Right lobe of liver (tissue), 6 donors: Measurements from ENCODE around the gene CLDN14. TPM values are rescaled to one million over a fixed set of nuclear protein-coding genes. Genes with fewer than 3 reads are reported as not detected.

Source experiments
- ATAC-seq, 4 donors: fragments of 200-7000 bp; cut with Tn5 transposase; one replicate each; pipeline ENCODE4 v1.9.1; 2020; ENCODE audit warnings: mild to moderate bottlenecking in 4 of 4, moderate library complexity in 4 of 4
- DNase-seq, 3 donors: peaks; one replicate each; pipeline ENCODE4 v3.0.0-alpha.2; 2020
- H3K27ac ChIP-seq, 3 donors: fragments of 200-600 bp; one replicate each; pipeline ENCODE4 v1.8.0; 2022
- H3K27me3 ChIP-seq, 2 donors: fragments of 200-600 bp; one replicate each; pipeline ENCODE4 v1.8.0; 2022
- H3K36me3 ChIP-seq, 4 donors: fragments of 200-600 bp; sonication (generic) in 1 of 4; one replicate each; pipeline versions ENCODE4 v1.5.1 to v1.8.0; 2017 to 2022; ENCODE audit warnings: control low read depth in 1 of 4
- H3K4me1 ChIP-seq, 4 donors: fragments of 200-600 bp; sonication (generic) in 1 of 4; one replicate each; pipeline versions ENCODE4 v1.5.1 to v1.8.0; 2017 to 2022; ENCODE audit warnings: control low read depth in 1 of 4
- H3K4me3 ChIP-seq, 3 donors: fragments of 200-600 bp; one replicate each; pipeline ENCODE4 v1.8.0; 2022
- H3K9me3 ChIP-seq, 4 donors: fragments of 200-600 bp; sonication (generic) in 1 of 4; one replicate each; pipeline versions ENCODE4 v1.5.1 to v1.8.0; 2017 to 2022; ENCODE audit warnings: control low read depth in 1 of 4
- CTCF ChIP-seq, 4 donors: fragments of 200-600 bp in 3 of 4; fragments of 450-650 bp in 1 of 4; IDR thresholded peaks; one replicate each; pipeline versions ENCODE4 v1.5.1 to v1.8.0; 2016 to 2022; ENCODE audit warnings: antibody characterized with exemption in 4 of 4, mild to moderate bottlenecking in 2 of 4
- POLR2A ChIP-seq: fragments of 450-650 bp; IDR thresholded peaks from one replicate; pipeline ENCODE4 v1.6.1; 2017; ENCODE audit warnings: antibody characterized with exemption, mild to moderate bottlenecking
- WGBS: methylation state at CpG from one replicate; pipeline ENCODE4 v1.1.6; 2018; ENCODE audit warnings: low coverage, low lambda C conversion rate; ENCODE audit not compliant: insufficient coverage; ENCODE audit errors: missing lambda C conversion rate; 5-methylcytosine and 5-hydroxymethylcytosine counted together
- intact Hi-C, 2 donors: fragments of 100-400 bp; cut with DNase I; formaldehyde crosslinking; loops; one replicate each; pipeline versions ENCODE4 v1.11.2 to v1.14.1; 2022
- total RNA-seq, 6 experiments: library from RNA; depleted of rRNA in 2 of 6; stranded (reverse); fragments of >200 nt in 2 of 6; fragmentation: NEBNext Ultra II Directional in 3 of 6; extraction: Animal tissue kit (Norgen Biotek cat#: 25700) in 3 of 6; gene quantifications; one replicate each; pipeline versions ENCODE4 v1.1.0 to v1.2.4, GENCODE V29; 2016 to 2023
- donor health status: DM: no; HTN: yes; CAD: no.
- donor health status: DM: no; HTN: no; CAD: no.
- donor health status: DM: no; HTN: no; CAD: no.
- donor health status: DM: no; HTN: yes; CAD: no.
- donor health status: DM: no; HTN: yes; CAD: no.

Gene CLDN14
- total RNA-seq, 6 experiments from 2014 or later, result 9.3 to 16.7 (median 13.0) TPM

GRCh38 chr21:36489103-36489775, 9.3 kb upstream of the CLDN14 start:
- TF ChIP-seq POLR2A, result no peak
- TF ChIP-seq CTCF (IDR thresholded peaks at IDR 0.05), result no peak
- H3K9me3 ChIP-seq, result no peaks in the 10 kb centered on the region
- no peak overlapping the region for H3K4me3 ChIP-seq
- intact Hi-C loops, result no loop called here
- no peak overlapping the region for H3K27ac ChIP-seq
- peaks cover 0 to 16% (median 5%) of the 10 kb centered on the region in 4 donors for H3K4me1 ChIP-seq
- no peaks in the 10 kb centered on the region for H3K36me3 ChIP-seq
- DNase-seq (peak in 1 of 3 donors; percentile 32), ATAC-seq (peak in 2 of 4 donors; percentile 8 to 42)
- no peaks in the 10 kb centered on the region for H3K27me3 ChIP-seq
- WGBS, result 50% methylated on average over 2 of the region's 10 CpGs

GRCh38 chr21:36487641-36488307, 7.9 kb upstream of the CLDN14 start:
- Histone ChIP-seq H3K9me3 (no peaks in the 10 kb centered on the region), H3K4me3 (no peak overlapping the region), H3K27me3 (no peaks in the 10 kb centered on the region), H3K27ac (peak overlapping the region in 2 of 3 donors; percentile 10 to 16), H3K36me3 (no peaks in the 10 kb centered on the region), H3K4me1 (peaks cover 0 to 21% (median 5%) of the 10 kb centered on the region in 4 donors)
- 19% methylated on average over 6 of the region's 6 CpGs for WGBS
- intact Hi-C loops, result no loop called here
- peak; percentile 76 to 88 (median 86) for ATAC-seq
- DNase-seq, result peak; percentile 76 to 86 (median 85)
- no peak for TF ChIP-seq CTCF (IDR thresholded peaks at IDR 0.05)
- no peak for TF ChIP-seq POLR2A

- H3K4me3 ChIP-seq, result no peak overlapping the region
- intact Hi-C loops, result no loop called here
- no peak for DNase-seq
- H3K4me1 ChIP-seq, result peaks cover 0 to 25% (median 10%) of the 10 kb centered on the region in 4 donors
- WGBS, result 80% methylated on average over 7 of the region's 9 CpGs
- H3K36me3 ChIP-seq, result no peaks in the 10 kb centered on the region
- no peak for ATAC-seq
- H3K27ac ChIP-seq, result no peak overlapping the region
- no peaks in the 10 kb centered on the region for H3K9me3 ChIP-seq
- no peaks in the 10 kb centered on the region for H3K27me3 ChIP-seq
- TF ChIP-seq CTCF (IDR thresholded peaks at IDR 0.05) (no peak), POLR2A (no peak)
Measured at GRCh38 chr21:36486246-36486645, 6.3 kb upstream of the CLDN14 start.

GRCh38 chr21:36485476-36485875, 5.6 kb upstream of the CLDN14 start:
- H3K4me3 ChIP-seq, result no peak overlapping the region
- no peak overlapping the region for H3K27ac ChIP-seq
- H3K4me1 ChIP-seq, result peaks cover 0 to 28% (median 13%) of the 10 kb centered on the region in 4 donors
- WGBS, result 81% methylated on average over 3 of the region's 7 CpGs
- DNase-seq (no peak), ATAC-seq (no peak)
- no peaks in the 10 kb centered on the region for H3K27me3 ChIP-seq
- TF ChIP-seq CTCF (IDR thresholded peaks at IDR 0.05), result no peak
- no peak for TF ChIP-seq POLR2A
- H3K9me3 ChIP-seq, result no peaks in the 10 kb centered on the region
- no peaks in the 10 kb centered on the region for H3K36me3 ChIP-seq
- intact Hi-C loops, result no loop called here
